ENCODE data around the gene STK32B. TPM values are rescaled to one million over a fixed set of nuclear protein-coding genes. Genes with fewer than 3 reads are reported as not detected.

The STK32B gene
- total RNA-seq, 2 experiments from 2014 or later, result not detected

DNA sequence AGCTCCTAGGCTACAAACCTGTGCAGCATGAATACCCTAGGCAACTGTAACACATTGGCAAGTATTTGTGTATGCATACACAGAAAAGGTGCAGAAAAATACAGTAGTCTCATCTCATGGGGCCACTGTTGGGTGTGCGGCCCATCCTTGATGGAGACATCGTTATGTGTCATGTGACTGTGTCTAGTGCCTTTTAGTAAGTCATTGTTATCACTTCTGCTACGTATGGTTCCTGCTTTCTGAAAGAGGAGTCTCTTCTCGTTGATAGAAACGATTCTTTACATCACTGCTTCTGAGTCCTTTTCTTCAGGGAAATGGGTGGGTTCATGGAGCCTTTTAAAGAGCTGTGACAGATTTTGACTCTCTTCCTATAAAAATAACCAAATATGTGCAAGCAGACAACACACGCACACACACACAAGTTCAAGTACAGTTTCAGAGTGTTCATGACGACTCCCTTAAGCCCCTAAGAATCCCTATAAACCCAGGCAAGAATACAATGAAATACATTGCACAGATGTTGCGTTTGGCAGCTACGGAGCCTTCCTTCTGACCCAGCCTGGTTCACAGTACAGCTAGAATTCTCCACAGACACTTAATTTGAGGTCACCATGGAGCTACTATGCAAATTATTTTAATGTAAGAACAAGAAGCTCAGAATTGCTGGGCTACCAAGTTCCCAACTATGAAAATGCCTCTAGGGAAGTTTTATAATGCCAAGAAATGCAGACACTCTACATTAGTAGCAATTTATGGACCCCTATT, 10.2 kb upstream of the STK32B start:
- no peak for TF ChIP-seq EZH2phosphoT487 (IDR thresholded peaks at IDR 0.05; ENCODE audit: borderline replicate concordance, low read depth, low read length)
- TF ChIP-seq, protein P1, sequence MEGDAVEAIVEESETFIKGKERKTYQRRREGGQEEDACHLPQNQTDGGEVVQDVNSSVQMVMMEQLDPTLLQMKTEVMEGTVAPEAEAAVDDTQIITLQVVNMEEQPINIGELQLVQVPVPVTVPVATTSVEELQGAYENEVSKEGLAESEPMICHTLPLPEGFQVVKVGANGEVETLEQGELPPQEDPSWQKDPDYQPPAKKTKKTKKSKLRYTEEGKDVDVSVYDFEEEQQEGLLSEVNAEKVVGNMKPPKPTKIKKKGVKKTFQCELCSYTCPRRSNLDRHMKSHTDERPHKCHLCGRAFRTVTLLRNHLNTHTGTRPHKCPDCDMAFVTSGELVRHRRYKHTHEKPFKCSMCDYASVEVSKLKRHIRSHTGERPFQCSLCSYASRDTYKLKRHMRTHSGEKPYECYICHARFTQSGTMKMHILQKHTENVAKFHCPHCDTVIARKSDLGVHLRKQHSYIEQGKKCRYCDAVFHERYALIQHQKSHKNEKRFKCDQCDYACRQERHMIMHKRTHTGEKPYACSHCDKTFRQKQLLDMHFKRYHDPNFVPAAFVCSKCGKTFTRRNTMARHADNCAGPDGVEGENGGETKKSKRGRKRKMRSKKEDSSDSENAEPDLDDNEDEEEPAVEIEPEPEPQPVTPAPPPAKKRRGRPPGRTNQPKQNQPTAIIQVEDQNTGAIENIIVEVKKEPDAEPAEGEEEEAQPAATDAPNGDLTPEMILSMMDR (conservative IDR thresholded peaks at IDR 0.05; ENCODE audit: low read length), result no peak
- no peak overlapping the region for H3K27ac ChIP-seq (ENCODE audit: low read depth, low read length, poor library complexity, severe bottlenecking)
- no peak overlapping the region for H3K4me3 ChIP-seq (ENCODE audit: low read depth, low read length, poor library complexity, severe bottlenecking)
- DNase-seq (ENCODE audit: low spot score), result no peak
- H3K9me3 ChIP-seq (ENCODE audit: low read length), result no peaks in the 10 kb centered on the region
- no peak overlapping the region for H2AFZ ChIP-seq (ENCODE audit: low read length)
- ChIA-PET CTCF (ENCODE audit: unreplicated experiment) (no interaction called here), POLR2A (no interaction called here)
- intact Hi-C loops (cut with micrococcal nuclease; ENCODE audit: unreplicated experiment), result no loop called here
- H3K4me2 ChIP-seq (ENCODE audit: low read length), result no peak overlapping the region
- H3K79me2 ChIP-seq (ENCODE audit: insufficient read depth, low read depth, low read length), result no peaks in the 10 kb centered on the region
- peaks cover 4% of the 10 kb centered on the region for H3K4me1 ChIP-seq (ENCODE audit: insufficient read depth, low read length, poor library complexity, severe bottlenecking)
- BruUV-seq (replicated peaks), result no TSS peak
- no peaks in the 10 kb centered on the region for H3K36me3 ChIP-seq (ENCODE audit: insufficient read depth, low read length)
- H3K9me2 ChIP-seq (ENCODE audit: insufficient read depth, low read length), result no peaks in the 10 kb centered on the region
- no peaks in the 10 kb centered on the region for H4K20me1 ChIP-seq (ENCODE audit: insufficient read depth, low read length)

GRCh38 chr4:5041699-5042098, 9.6 kb upstream of the STK32B start:
- DNase-seq (ENCODE audit: low spot score), result no peak
- Histone ChIP-seq H2AFZ (ENCODE audit: low read length) (no peak overlapping the region), H3K4me3 (ENCODE audit: low read depth, low read length, poor library complexity, severe bottlenecking) (no peak overlapping the region), H4K20me1 (ENCODE audit: insufficient read depth, low read length) (no peaks in the 10 kb centered on the region), H3K27ac (ENCODE audit: low read depth, low read length, poor library complexity, severe bottlenecking) (no peak overlapping the region), H3K9me3 (ENCODE audit: low read length) (no peaks in the 10 kb centered on the region), H3K4me1 (ENCODE audit: insufficient read depth, low read length, poor library complexity, severe bottlenecking) (no peaks in the 10 kb centered on the region), H3K79me2 (ENCODE audit: insufficient read depth, low read depth, low read length) (no peaks in the 10 kb centered on the region), H3K4me2 (ENCODE audit: low read length) (no peak overlapping the region), H3K9me2 (ENCODE audit: insufficient read depth, low read length) (no peaks in the 10 kb centered on the region), H3K36me3 (ENCODE audit: insufficient read depth, low read length) (no peaks in the 10 kb centered on the region)
- CTCF ChIA-PET (ENCODE audit: unreplicated experiment), result no interaction called here
- intact Hi-C loops (cut with micrococcal nuclease; ENCODE audit: unreplicated experiment), result no loop called here
- POLR2A ChIA-PET, result no interaction called here
- TF ChIP-seq EZH2phosphoT487 (IDR thresholded peaks at IDR 0.05; ENCODE audit: borderline replicate concordance, low read depth, low read length), result no peak
- TF ChIP-seq, protein P1 (conservative IDR thresholded peaks at IDR 0.05; ENCODE audit: low read length), result no peak
- no TSS peak for BruUV-seq (replicated peaks)

DNA sequence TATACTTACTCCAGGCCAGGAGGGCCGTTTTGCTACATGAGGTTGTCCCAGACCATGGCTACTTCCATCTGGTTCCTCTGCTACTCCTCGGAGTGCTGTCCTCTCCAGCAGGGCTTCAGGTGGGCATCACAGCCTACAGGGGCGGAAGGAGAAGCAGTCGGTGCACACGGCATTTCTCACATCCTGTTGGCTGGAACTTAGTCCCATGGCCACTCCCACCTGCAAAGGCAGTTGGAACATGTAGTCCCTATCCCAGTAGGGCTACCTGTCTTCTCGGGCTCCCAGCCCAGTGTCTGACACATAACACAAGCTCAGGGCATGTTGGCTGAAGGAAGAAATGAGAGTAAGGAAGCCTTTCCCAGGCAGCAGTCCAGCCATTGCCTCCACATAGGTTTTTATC, 7.7 kb upstream of the STK32B start:
- Histone ChIP-seq H3K4me3 (ENCODE audit: low read depth, low read length, poor library complexity, severe bottlenecking) (no peak overlapping the region), H2AFZ (ENCODE audit: low read length) (no peak overlapping the region), H3K27ac (ENCODE audit: low read depth, low read length, poor library complexity, severe bottlenecking) (no peak overlapping the region), H3K4me2 (ENCODE audit: low read length) (no peak overlapping the region), H3K36me3 (ENCODE audit: insufficient read depth, low read length) (no peaks in the 10 kb centered on the region), H3K9me3 (ENCODE audit: low read length) (no peaks in the 10 kb centered on the region), H3K79me2 (ENCODE audit: insufficient read depth, low read depth, low read length) (no peaks in the 10 kb centered on the region), H4K20me1 (ENCODE audit: insufficient read depth, low read length) (no peaks in the 10 kb centered on the region), H3K9me2 (ENCODE audit: insufficient read depth, low read length) (no peaks in the 10 kb centered on the region), H3K4me1 (ENCODE audit: insufficient read depth, low read length, poor library complexity, severe bottlenecking) (no peaks in the 10 kb centered on the region)
- ChIA-PET CTCF (ENCODE audit: unreplicated experiment) (no interaction called here), POLR2A (interaction anchor here (0.7 kb wide), 2 partner anchors 21 to 1975 kb away, joined by 3 to 4 read pairs; no protein-coding TSS in a partner anchor)
- intact Hi-C loops (cut with micrococcal nuclease; ENCODE audit: unreplicated experiment), result no loop called here
- DNase-seq (ENCODE audit: low spot score), result no peak
- no peak for TF ChIP-seq EZH2phosphoT487 (IDR thresholded peaks at IDR 0.05; ENCODE audit: borderline replicate concordance, low read depth, low read length)
- TF ChIP-seq, protein P1 (conservative IDR thresholded peaks at IDR 0.05; ENCODE audit: low read length), result no peak
- no TSS peak for BruUV-seq (replicated peaks)
